HG02852 (cell line): Measurements from ENCODE around the gene ZNF70.

Experiments
- ATAC-seq: cut with Tn5 transposase; IDR thresholded peaks from one replicate; pipeline ENCODE4 v1.9.1; 2021; ENCODE audit warnings: mild to moderate bottlenecking, moderate library complexity; ENCODE audit not compliant: unreplicated experiment

ZNF70 gene

GRCh38 chr22:23750714-23751440 lies at the start of gene ZNF70:
Gene ZNF70 (minus strand): TSS chr22:23751112. CDS start chr22:23745140, 5,972 bp downstream.
- peak; percentile 77 for ATAC-seq

- ATAC-seq = no peak
These were observed 45.5 kb upstream of the ZNF70 start for GRCh38 chr22:23796461-23796860.

- no peak for ATAC-seq
These were observed 42.4 kb upstream of the ZNF70 start for GRCh38 chr22:23793326-23793725.

GRCh38 chr22:23791738-23792645 lies 41.1 kb upstream of the ZNF70 start:
- ATAC-seq = no peak

GRCh38 chr22:23790819-23791737 lies 40.2 kb upstream of the ZNF70 start:
- no peak for ATAC-seq

- no peak for ATAC-seq
These were observed 38.7 kb upstream of the ZNF70 start for GRCh38 chr22:23789638-23790037.

- no peak for ATAC-seq
These were observed 38.2 kb upstream of the ZNF70 start for GRCh38 chr22:23789121-23789520.

GRCh38 chr22:23787910-23788309 lies 37.0 kb upstream of the ZNF70 start:
- ATAC-seq = no peak

GRCh38 chr22:23787600-23787896 lies 36.6 kb upstream of the ZNF70 start:
- ATAC-seq = no peak

- ATAC-seq = peak; percentile 72
These were observed 36.1 kb upstream of the ZNF70 start, which contains the start of gene SMARCB1 for GRCh38 chr22:23786752-23787599. Gene SMARCB1 (plus strand): TSS chr22:23786966. CDS start chr22:23787170, 204 bp downstream.

- ATAC-seq = no peak
These were observed 35.4 kb upstream of the ZNF70 start for GRCh38 chr22:23786261-23786710.

GRCh38 chr22:23784215-23784732 lies 33.4 kb upstream of the ZNF70 start:
- no peak for ATAC-seq

GRCh38 chr22:23783265-23784150 lies 32.6 kb upstream of the ZNF70 start:
- no peak for ATAC-seq

- no peak for ATAC-seq
These were observed 31.8 kb upstream of the ZNF70 start for GRCh38 chr22:23782703-23783102.

- no peak for ATAC-seq
These were observed 31.3 kb upstream of the ZNF70 start for GRCh38 chr22:23782252-23782651.

GRCh38 chr22:23781511-23782183 lies 30.7 kb upstream of the ZNF70 start:
- no peak for ATAC-seq

GRCh38 chr22:23781065-23781464 lies 30.2 kb upstream of the ZNF70 start:
- ATAC-seq = no peak

- ATAC-seq = no peak
These were observed 29.3 kb upstream of the ZNF70 start for GRCh38 chr22:23780146-23780748.
